Measurements from ENCODE around the gene RNASE7.
A peak's percentile ranks its signal among the peaks of the same experiment; 100 is the strongest.

Gene RNASE7

DNA sequence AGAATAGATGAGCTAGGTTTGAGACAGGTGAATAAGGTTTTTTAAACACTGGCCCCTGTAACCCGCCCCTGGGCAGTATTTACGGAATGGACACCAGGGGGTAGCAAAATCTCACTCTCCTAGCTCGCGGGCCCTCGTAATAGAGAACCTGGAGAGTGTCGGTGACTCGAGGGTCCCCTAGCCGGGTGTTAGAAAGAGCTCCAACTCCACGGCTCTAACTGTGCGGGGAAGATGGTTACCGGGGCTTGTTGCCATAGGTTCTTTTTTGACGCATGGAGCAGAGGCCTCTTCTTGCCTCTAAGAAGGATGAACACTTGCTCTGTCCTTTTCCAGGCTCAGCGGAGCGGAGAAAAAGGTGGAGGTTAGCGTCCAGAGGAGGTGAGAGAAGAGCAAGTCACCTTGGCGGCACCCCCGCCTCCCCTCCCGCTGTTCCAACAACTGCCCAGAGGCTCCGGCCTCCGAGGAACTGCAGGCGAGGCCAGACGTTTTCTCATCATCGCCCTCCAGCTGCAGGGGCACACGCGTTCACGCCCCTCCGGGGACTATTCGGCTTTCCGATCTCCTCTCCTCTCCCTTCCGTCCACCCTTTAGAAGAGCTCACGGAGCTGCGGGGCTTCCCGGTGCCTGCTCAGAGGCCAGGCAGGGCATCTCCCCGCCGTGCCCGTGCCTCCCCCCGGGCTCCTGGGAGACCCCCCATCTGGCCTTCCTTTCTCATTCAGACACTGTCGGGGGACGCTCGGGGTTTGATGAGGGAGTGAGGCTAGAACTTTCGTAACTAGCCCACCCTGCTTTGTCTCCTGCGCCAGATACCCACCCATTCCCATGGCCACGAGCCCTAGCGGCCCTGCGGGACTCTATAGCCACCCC, 26.6 kb downstream of the RNASE7 start:
- Histone ChIP-seq H3K79me2 (ENCODE audit: low read length) (no peaks in the 10 kb centered on the region), H4K20me1 (ENCODE audit: insufficient read depth, low read length) (no peaks in the 10 kb centered on the region), H2AFZ (ENCODE audit: low read depth, low read length) (no peak overlapping the region), H3K4me1 (ENCODE audit: low read length) (peaks cover 38% of the 10 kb centered on the region), H3K27ac (ENCODE audit: low read length) (no peak overlapping the region), H3K4me2 (ENCODE audit: low read length) (peak overlapping the region; percentile 93), H3K9me3 (ENCODE audit: insufficient read depth, low read length) (no peaks in the 10 kb centered on the region), H3K9ac (ENCODE audit: low read length) (peak overlapping the region; percentile 89; the same call in 1 of the 2 replicates), H3K27me3 (ENCODE audit: low read depth, low read length) (peaks cover 47% of the 10 kb centered on the region), H3K36me3 (replicated peaks; ENCODE audit: low read depth, low read length) (no peaks in the 10 kb centered on the region), H3K4me3 (ENCODE audit: low read length) (peak overlapping the region; percentile 84)
- no peak for TF ChIP-seq EZH2phosphoT487 (IDR thresholded peaks at IDR 0.05; ENCODE audit: low read depth)
- TF ChIP-seq, protein P1, sequence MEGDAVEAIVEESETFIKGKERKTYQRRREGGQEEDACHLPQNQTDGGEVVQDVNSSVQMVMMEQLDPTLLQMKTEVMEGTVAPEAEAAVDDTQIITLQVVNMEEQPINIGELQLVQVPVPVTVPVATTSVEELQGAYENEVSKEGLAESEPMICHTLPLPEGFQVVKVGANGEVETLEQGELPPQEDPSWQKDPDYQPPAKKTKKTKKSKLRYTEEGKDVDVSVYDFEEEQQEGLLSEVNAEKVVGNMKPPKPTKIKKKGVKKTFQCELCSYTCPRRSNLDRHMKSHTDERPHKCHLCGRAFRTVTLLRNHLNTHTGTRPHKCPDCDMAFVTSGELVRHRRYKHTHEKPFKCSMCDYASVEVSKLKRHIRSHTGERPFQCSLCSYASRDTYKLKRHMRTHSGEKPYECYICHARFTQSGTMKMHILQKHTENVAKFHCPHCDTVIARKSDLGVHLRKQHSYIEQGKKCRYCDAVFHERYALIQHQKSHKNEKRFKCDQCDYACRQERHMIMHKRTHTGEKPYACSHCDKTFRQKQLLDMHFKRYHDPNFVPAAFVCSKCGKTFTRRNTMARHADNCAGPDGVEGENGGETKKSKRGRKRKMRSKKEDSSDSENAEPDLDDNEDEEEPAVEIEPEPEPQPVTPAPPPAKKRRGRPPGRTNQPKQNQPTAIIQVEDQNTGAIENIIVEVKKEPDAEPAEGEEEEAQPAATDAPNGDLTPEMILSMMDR (IDR thresholded peaks at IDR 0.05; ENCODE audit: low read depth, low read length), result peak; percentile 76

DNA sequence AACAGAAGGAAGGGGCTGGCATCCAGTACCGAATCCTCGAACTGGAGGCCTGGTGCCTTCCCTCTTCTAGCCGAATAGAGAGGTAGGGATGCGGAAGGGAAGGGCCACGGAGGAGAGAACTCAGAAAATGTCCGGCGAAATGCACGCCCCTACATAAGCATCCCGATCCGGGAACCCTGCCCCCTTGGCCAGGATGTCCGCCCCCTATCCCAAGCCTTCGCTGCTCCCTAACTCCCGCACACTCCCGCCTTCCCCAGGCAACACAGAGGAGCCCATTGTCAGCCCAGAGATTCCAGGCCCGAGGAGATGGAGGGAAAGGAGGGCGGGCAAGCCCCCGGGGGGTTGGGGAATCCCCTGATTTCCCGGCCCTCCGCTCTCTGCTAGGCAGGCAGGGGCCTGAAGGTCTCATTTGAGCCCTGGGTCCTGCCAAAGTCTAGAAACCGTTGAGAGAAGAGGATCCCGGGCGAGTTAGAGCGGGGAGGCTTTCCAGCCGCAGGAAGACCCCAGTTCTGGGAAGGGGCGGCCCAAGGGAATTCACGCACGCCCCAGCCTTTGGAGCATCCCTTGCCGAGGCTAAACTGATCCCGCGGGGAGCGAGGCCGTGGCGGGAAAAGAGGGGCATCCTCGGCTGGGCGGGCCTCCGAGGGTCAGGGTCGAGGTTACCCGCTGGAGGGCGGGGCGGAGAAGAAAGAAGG, 27.4 kb downstream of the RNASE7 start:
- Histone ChIP-seq H4K20me1 (ENCODE audit: insufficient read depth, low read length) (no peaks in the 10 kb centered on the region), H3K9ac (ENCODE audit: low read length) (peak overlapping the region; percentile 89), H3K4me2 (ENCODE audit: low read length) (peak overlapping the region; percentile 93), H2AFZ (ENCODE audit: low read depth, low read length) (peak overlapping the region; percentile 73), H3K4me1 (ENCODE audit: low read length) (peaks cover 38% of the 10 kb centered on the region), H3K27ac (ENCODE audit: low read length) (no peak overlapping the region), H3K27me3 (ENCODE audit: low read depth, low read length) (peaks cover 41% of the 10 kb centered on the region), H3K9me3 (ENCODE audit: insufficient read depth, low read length) (no peaks in the 10 kb centered on the region), H3K36me3 (replicated peaks; ENCODE audit: low read depth, low read length) (no peaks in the 10 kb centered on the region), H3K4me3 (ENCODE audit: low read length) (peak overlapping the region; percentile 84), H3K79me2 (ENCODE audit: low read length) (no peaks in the 10 kb centered on the region)
- TF ChIP-seq EZH2phosphoT487 (IDR thresholded peaks at IDR 0.05; ENCODE audit: low read depth), result no peak
- TF ChIP-seq, protein P1 (IDR thresholded peaks at IDR 0.05; ENCODE audit: low read depth, low read length), result no peak

DNA sequence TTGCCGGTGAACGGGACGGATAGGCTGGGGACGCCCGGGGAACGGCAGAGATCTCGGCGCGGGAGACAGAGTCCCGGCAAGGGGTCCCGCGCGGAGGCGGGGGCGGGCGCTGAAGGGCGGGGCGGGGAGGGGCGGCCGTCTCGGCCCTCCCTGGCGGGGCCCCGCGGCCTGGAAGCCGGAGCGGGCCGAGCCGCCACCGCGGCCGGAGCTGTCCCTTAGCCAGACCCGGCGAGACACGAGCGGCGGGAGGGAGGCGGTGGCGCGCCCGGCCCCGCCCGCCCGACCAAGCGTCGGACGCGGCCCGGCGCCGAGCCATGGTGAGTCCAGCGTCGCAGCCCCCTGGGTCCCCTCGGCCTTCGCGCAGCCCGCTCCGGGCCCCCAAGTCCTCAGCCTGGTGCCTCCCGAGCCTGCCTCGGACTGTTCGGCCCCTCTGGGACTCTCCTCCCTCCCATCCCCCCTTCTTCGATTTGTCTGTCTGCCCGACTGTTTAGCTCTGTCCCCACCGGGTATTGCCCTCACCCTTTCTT, 28.0 kb downstream of the RNASE7 start, which contains the start of gene ARHGEF40:
Gene ARHGEF40 (plus strand): TSS at position 222 of the 527 bp plus-strand sequence. CDS start 93 bp downstream, at position 315.
- no peaks in the 10 kb centered on the region for H3K79me2 ChIP-seq (ENCODE audit: low read length)
- no peaks in the 10 kb centered on the region for H3K9me3 ChIP-seq (ENCODE audit: insufficient read depth, low read length)
- H3K27me3 ChIP-seq (ENCODE audit: low read depth, low read length), result peaks cover 36% of the 10 kb centered on the region
- H4K20me1 ChIP-seq (ENCODE audit: insufficient read depth, low read length), result no peaks in the 10 kb centered on the region
- no peaks in the 10 kb centered on the region for H3K36me3 ChIP-seq (replicated peaks; ENCODE audit: low read depth, low read length)
- H3K9ac ChIP-seq (ENCODE audit: low read length), result peak within 1 kb of the TSS; percentile 89
- H2AFZ ChIP-seq (ENCODE audit: low read depth, low read length), result peak within 1 kb of the TSS; percentile 73
- peak within 1 kb of the TSS; percentile 84 for H3K4me3 ChIP-seq (ENCODE audit: low read length)
- TF ChIP-seq, protein P1 (IDR thresholded peaks at IDR 0.05; ENCODE audit: low read depth, low read length), result no peak
- no peak for TF ChIP-seq EZH2phosphoT487 (IDR thresholded peaks at IDR 0.05; ENCODE audit: low read depth)
- H3K4me2 ChIP-seq (ENCODE audit: low read length), result peak within 1 kb of the TSS; percentile 93
- peaks cover 38% of the 10 kb centered on the region for H3K4me1 ChIP-seq (ENCODE audit: low read length)
- peak within 1 kb of the TSS; percentile 65 for H3K27ac ChIP-seq (ENCODE audit: low read length)

Data from OCI-LY3 (cell line).